ENCODE results near the gene EIF1. TPM values are rescaled to one million over a fixed set of nuclear protein-coding genes. Genes with fewer than 3 reads are reported as not detected.
A peak's percentile ranks its signal among the peaks of the same experiment; 100 is the strongest.

The EIF1 gene
- total RNA-seq, 4 donors from 2014 or later, result 222 to 842 (median 375) TPM

GRCh38 chr17:41686281-41686680, 2.4 kb upstream of the EIF1 start:
- intact Hi-C loops (cut with DNase I; ENCODE audit: low total_unique reads) (loop anchor here (5.0 kb wide), 1 partner anchor 869 kb away; no protein-coding TSS in a partner anchor), in situ Hi-C loops (cut with MboI; ENCODE audit: low sequenced_read_pairs in 4 of 4) (no loop called here)
- Histone ChIP-seq H3K4me1 (peaks cover 21% of the 10 kb centered on the region in 2 donors), H3K27ac (no peak overlapping the region), H3K27me3 (no peaks in the 10 kb centered on the region), H3K4me3 (no peak overlapping the region), H3K36me3 (peaks cover 12 to 19% of the 10 kb centered on the region in 2 donors), H3K9me3 (no peaks in the 10 kb centered on the region)
- TF ChIP-seq POLR2A (IDR thresholded peaks at IDR 0.05) (no peak), CTCF (IDR thresholded peaks at IDR 0.05 in 4 of 5, conservative IDR thresholded peaks at IDR 0.05 in 1 of 5) (no peak)
- ATAC-seq (no peak), DNase-seq (no peak)

GRCh38 chr17:41687828-41688640, 651 bp upstream of the EIF1 start:
- Histone ChIP-seq H3K4me3 (peak overlapping the region; percentile 55 to 100 (median 82)), H3K9me3 (no peaks in the 10 kb centered on the region), H3K27me3 (no peaks in the 10 kb centered on the region), H3K4me1 (peaks cover 28 to 30% of the 10 kb centered on the region in 2 donors), H3K36me3 (peaks cover 12 to 36% of the 10 kb centered on the region in 2 donors), H3K27ac (peak overlapping the region; percentile 86 to 100 (median 97))
- in situ Hi-C loops (cut with MboI; ENCODE audit: low sequenced_read_pairs in 4 of 4) (no loop called here), intact Hi-C loops (cut with DNase I; ENCODE audit: low total_unique reads) (loop anchor here (2.0 to 5.0 kb wide), 4 partner anchors 21 to 1369 kb away; partner anchors contain the start of gene JUP)
- TF ChIP-seq CTCF (IDR thresholded peaks at IDR 0.05 in 4 of 5, conservative IDR thresholded peaks at IDR 0.05 in 1 of 5), result no peak
- no peak for TF ChIP-seq POLR2A (IDR thresholded peaks at IDR 0.05)
- DNase-seq, result peak in 1 of 2 donors; percentile 57
- peak in 1 of 2 donors; percentile 9 for ATAC-seq

GRCh38 chr17:41689497-41690299, 1.0 kb downstream of the EIF1 start:
- in situ Hi-C loops (cut with MboI; ENCODE audit: low sequenced_read_pairs in 4 of 4), result no loop called here
- Histone ChIP-seq H3K27ac (peak overlapping the region; percentile 99 to 100 (median 100)), H3K4me1 (peaks cover 28 to 30% of the 10 kb centered on the region in 2 donors), H3K4me3 (peak overlapping the region; percentile 87 to 100 (median 95)), H3K9me3 (no peaks in the 10 kb centered on the region), H3K27me3 (no peaks in the 10 kb centered on the region), H3K36me3 (peaks cover 12 to 52% of the 10 kb centered on the region in 2 donors)
- DNase-seq (no peak), ATAC-seq (no peak)
- intact Hi-C loops (cut with DNase I; ENCODE audit: low total_unique reads), result loop anchor here (1.0 to 10.0 kb wide), 6 partner anchors 8 to 1735 kb away; partner anchors contain the start of gene JUP
- TF ChIP-seq POLR2A (IDR thresholded peaks at IDR 0.05), result no peak
- peak; percentile 48 to 81 (median 62) for TF ChIP-seq CTCF (IDR thresholded peaks at IDR 0.05 in 4 of 5, conservative IDR thresholded peaks at IDR 0.05 in 1 of 5)

- peak overlapping the region; percentile 99 to 100 (median 100) for H3K27ac ChIP-seq
- peaks cover 12 to 52% of the 10 kb centered on the region in 2 donors for H3K36me3 ChIP-seq
- peak overlapping the region; percentile 87 to 100 (median 95) for H3K4me3 ChIP-seq
- ATAC-seq (no peak), DNase-seq (no peak)
- no peaks in the 10 kb centered on the region for H3K27me3 ChIP-seq
- intact Hi-C loops (cut with DNase I; ENCODE audit: low total_unique reads), result loop anchor here (10.0 kb wide), 1 partner anchor 1736 kb away; no protein-coding TSS in a partner anchor
- peaks cover 29 to 30% of the 10 kb centered on the region in 2 donors for H3K4me1 ChIP-seq
- no peak for TF ChIP-seq POLR2A (IDR thresholded peaks at IDR 0.05)
- TF ChIP-seq CTCF (IDR thresholded peaks at IDR 0.05 in 4 of 5, conservative IDR thresholded peaks at IDR 0.05 in 1 of 5), result no peak
- H3K9me3 ChIP-seq, result no peaks in the 10 kb centered on the region
- in situ Hi-C loops (cut with MboI; ENCODE audit: low sequenced_read_pairs in 4 of 4), result no loop called here
Observed at GRCh38 chr17:41690497-41690896, 1.8 kb downstream of the EIF1 start.

Measured in gastrocnemius medialis (tissue), 4 donors.